ENCODE data around the gene PANX2. TPM values are rescaled to one million over a fixed set of nuclear protein-coding genes. Genes with fewer than 3 reads are reported as not detected.
A peak's percentile ranks its signal among the peaks of the same experiment; 100 is the strongest.

Gene PANX2
- total and polyA plus RNA-seq, 9 donors, result 0.27 to 5.6 (median 2.3) TPM

GRCh38 chr22:50206599-50206998 is 36.1 kb downstream of the PANX2 start:
- Histone ChIP-seq H3K9me3 (no peaks in the 10 kb centered on the region), H3K4me3 (no peak overlapping the region), H3K4me1 (ENCODE audit: insufficient read depth) (peaks cover 8% of the 10 kb centered on the region), H3K27ac (no peak overlapping the region), H3K36me3 (no peaks in the 10 kb centered on the region), H3K27me3 (no peaks in the 10 kb centered on the region)
- DNase-seq, result peak in 1 of 5 donors; percentile 48
- WGBS, 3 donors, result 35 to 45% (median 41%) methylated on average over 9 to 10 of the region's 10 CpGs
- intact Hi-C loops (cut with DNase I), result loop anchor here in 2 of 4 donors (5.0 to 10.0 kb wide), 3 partner anchors 54 to 284 kb away; no protein-coding TSS in a partner anchor
- TF ChIP-seq EP300 (IDR thresholded peaks at IDR 0.05), result no peak
- no peak for TF ChIP-seq POLR2A (IDR thresholded peaks at IDR 0.05)
- TF ChIP-seq, protein P1, sequence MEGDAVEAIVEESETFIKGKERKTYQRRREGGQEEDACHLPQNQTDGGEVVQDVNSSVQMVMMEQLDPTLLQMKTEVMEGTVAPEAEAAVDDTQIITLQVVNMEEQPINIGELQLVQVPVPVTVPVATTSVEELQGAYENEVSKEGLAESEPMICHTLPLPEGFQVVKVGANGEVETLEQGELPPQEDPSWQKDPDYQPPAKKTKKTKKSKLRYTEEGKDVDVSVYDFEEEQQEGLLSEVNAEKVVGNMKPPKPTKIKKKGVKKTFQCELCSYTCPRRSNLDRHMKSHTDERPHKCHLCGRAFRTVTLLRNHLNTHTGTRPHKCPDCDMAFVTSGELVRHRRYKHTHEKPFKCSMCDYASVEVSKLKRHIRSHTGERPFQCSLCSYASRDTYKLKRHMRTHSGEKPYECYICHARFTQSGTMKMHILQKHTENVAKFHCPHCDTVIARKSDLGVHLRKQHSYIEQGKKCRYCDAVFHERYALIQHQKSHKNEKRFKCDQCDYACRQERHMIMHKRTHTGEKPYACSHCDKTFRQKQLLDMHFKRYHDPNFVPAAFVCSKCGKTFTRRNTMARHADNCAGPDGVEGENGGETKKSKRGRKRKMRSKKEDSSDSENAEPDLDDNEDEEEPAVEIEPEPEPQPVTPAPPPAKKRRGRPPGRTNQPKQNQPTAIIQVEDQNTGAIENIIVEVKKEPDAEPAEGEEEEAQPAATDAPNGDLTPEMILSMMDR (IDR thresholded peaks at IDR 0.05), result no peak

- H3K9me3 ChIP-seq, result no peaks in the 10 kb centered on the region
- TF ChIP-seq, protein P1 (IDR thresholded peaks at IDR 0.05), result no peak
- TF ChIP-seq POLR2A (IDR thresholded peaks at IDR 0.05), result no peak
- TF ChIP-seq EP300 (IDR thresholded peaks at IDR 0.05), result no peak
- H3K27me3 ChIP-seq, result no peaks in the 10 kb centered on the region
- intact Hi-C loops (cut with DNase I), result loop anchor here in 3 of 4 donors (2.0 to 10.0 kb wide), 4 partner anchors 55 to 285 kb away; no protein-coding TSS in a partner anchor
- H3K27ac ChIP-seq, result no peak overlapping the region
- H3K4me1 ChIP-seq (ENCODE audit: insufficient read depth), result peaks cover 4% of the 10 kb centered on the region
- H3K4me3 ChIP-seq, result no peak overlapping the region
- no peaks in the 10 kb centered on the region for H3K36me3 ChIP-seq
- peak in 1 of 5 donors; percentile 42 for DNase-seq
- 74 to 77% (median 75%) methylated on average over 21 to 23 of the region's 23 CpGs for WGBS, 3 donors
Measured at GRCh38 chr22:50207383-50208140, 37.0 kb downstream of the PANX2 start.

DNA sequence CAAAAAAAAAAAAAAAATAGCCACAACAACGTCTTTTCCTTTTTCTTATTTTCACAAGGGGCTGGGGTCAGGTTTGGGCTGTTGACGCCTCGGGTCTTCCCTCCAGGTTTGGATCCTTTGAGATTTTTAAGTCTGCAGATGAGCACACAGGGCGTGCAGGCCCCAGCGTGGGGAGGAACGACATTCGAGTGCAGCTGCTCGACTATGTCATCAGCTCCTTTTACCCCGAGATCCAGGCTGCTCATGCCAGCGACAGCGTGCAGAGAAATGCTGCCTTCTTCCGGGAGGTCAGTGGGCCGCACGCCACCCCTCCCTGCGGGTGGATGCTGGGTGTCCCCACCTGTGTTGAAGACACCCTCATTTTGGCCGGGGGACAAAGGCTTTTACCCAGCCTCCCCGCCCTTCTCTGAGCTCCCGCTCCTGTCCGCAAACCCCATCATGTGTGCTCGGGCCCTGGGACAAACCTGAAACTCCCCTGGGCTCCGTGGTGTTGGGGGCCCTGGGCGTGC is 38.0 kb downstream of the PANX2 start:
- no peaks in the 10 kb centered on the region for H3K36me3 ChIP-seq

More for the DNA sequence above, 38.0 kb downstream of the PANX2 start:
- peak in 1 of 5 donors; percentile 31 for DNase-seq
- TF ChIP-seq POLR2A (IDR thresholded peaks at IDR 0.05) (no peak), EP300 (IDR thresholded peaks at IDR 0.05) (no peak)
- TF ChIP-seq, protein P1 (IDR thresholded peaks at IDR 0.05), result no peak
- intact Hi-C loops (cut with DNase I), result loop anchor here in 3 of 4 donors (2.0 to 10.0 kb wide), 4 partner anchors 56 to 286 kb away; no protein-coding TSS in a partner anchor
- no peak overlapping the region for H3K4me3 ChIP-seq
- no peaks in the 10 kb centered on the region for H3K9me3 ChIP-seq
- H3K27me3 ChIP-seq, result no peaks in the 10 kb centered on the region
- H3K27ac ChIP-seq, result no peak overlapping the region
- WGBS, 3 donors, result 62 to 79% (median 74%) methylated on average over 22 of the region's 22 CpGs
- H3K4me1 ChIP-seq (ENCODE audit: insufficient read depth), result peaks cover 4% of the 10 kb centered on the region
